GM21360 (cell line): Measurements from ENCODE around the gene TP53I13.

ENCODE experiments used
- ATAC-seq: cut with Tn5 transposase; IDR thresholded peaks from one replicate; pipeline ENCODE4 v1.9.1; 2021; ENCODE audit warnings: mild to moderate bottlenecking, moderate library complexity; ENCODE audit not compliant: unreplicated experiment

The TP53I13 gene

GRCh38 chr17:29613352-29613837 lies 44.9 kb downstream of the TP53I13 start:
- ATAC-seq, result peak; percentile 33

GRCh38 chr17:29613856-29614255 lies 45.4 kb downstream of the TP53I13 start:
- no peak for ATAC-seq

GRCh38 chr17:29614349-29615047 lies 46.0 kb downstream of the TP53I13 start:
- ATAC-seq, result no peak

- no peak for ATAC-seq
These were observed 46.5 kb downstream of the TP53I13 start for GRCh38 chr17:29615048-29615385.

GRCh38 chr17:29615492-29616299 lies 47.2 kb downstream of the TP53I13 start:
- ATAC-seq, result peak; percentile 46

- no peak for ATAC-seq
These were observed 48.0 kb downstream of the TP53I13 start for GRCh38 chr17:29616300-29617048.

GRCh38 chr17:29617125-29617480 lies 48.6 kb downstream of the TP53I13 start:
- ATAC-seq, result peak; percentile 50

GRCh38 chr17:29617481-29618271 lies 49.2 kb downstream of the TP53I13 start:
- no peak for ATAC-seq

GRCh38 chr17:29618272-29619065 lies 50.0 kb downstream of the TP53I13 start:
- no peak for ATAC-seq

- ATAC-seq, result no peak
These were observed 50.8 kb downstream of the TP53I13 start for GRCh38 chr17:29619251-29619650.

GRCh38 chr17:29620271-29620670 lies 51.8 kb downstream of the TP53I13 start:
- no peak for ATAC-seq

- no peak for ATAC-seq
These were observed 52.4 kb downstream of the TP53I13 start for GRCh38 chr17:29620779-29621500.

GRCh38 chr17:29621751-29622194 lies 53.3 kb downstream of the TP53I13 start:
- no peak for ATAC-seq
